ENCODE measurements around the gene PATJ.

DNA sequence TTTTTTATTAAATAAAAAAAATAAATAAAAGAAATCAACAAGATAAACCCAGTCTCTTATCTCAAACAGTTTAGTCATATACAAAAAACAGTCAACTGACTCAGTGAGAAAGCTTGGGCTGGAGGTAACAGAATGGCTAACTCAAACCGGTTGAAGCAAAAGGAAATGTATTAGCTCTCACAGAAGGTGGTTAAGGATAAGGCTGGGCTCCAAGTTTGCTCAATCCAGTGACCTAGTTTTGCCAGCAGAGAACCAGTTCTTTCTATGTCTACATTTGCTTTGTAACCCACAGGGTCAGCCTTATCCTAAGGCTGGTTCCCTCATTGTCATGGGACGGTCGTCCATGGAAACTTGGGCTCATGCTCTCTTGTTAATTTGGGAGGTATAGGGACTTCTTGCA is 307.9 kb downstream of the PATJ start:
- TF ChIP-seq, protein P1, sequence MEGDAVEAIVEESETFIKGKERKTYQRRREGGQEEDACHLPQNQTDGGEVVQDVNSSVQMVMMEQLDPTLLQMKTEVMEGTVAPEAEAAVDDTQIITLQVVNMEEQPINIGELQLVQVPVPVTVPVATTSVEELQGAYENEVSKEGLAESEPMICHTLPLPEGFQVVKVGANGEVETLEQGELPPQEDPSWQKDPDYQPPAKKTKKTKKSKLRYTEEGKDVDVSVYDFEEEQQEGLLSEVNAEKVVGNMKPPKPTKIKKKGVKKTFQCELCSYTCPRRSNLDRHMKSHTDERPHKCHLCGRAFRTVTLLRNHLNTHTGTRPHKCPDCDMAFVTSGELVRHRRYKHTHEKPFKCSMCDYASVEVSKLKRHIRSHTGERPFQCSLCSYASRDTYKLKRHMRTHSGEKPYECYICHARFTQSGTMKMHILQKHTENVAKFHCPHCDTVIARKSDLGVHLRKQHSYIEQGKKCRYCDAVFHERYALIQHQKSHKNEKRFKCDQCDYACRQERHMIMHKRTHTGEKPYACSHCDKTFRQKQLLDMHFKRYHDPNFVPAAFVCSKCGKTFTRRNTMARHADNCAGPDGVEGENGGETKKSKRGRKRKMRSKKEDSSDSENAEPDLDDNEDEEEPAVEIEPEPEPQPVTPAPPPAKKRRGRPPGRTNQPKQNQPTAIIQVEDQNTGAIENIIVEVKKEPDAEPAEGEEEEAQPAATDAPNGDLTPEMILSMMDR (IDR thresholded peaks at IDR 0.05), result no peak
- TF ChIP-seq ATF1 (CRISPR knock-in tag; IDR thresholded peaks at IDR 0.05), result no peak
- TF ChIP-seq, protein P2, sequence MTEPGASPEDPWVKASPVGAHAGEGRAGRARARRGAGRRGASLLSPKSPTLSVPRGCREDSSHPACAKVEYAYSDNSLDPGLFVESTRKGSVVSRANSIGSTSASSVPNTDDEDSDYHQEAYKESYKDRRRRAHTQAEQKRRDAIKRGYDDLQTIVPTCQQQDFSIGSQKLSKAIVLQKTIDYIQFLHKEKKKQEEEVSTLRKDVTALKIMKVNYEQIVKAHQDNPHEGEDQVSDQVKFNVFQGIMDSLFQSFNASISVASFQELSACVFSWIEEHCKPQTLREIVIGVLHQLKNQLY (CRISPR knock-in tag; IDR thresholded peaks at IDR 0.05), result no peak
- TF ChIP-seq KAT7 (CRISPR knock-in tag; IDR thresholded peaks at IDR 0.05; ENCODE audit: borderline replicate concordance), result no peak
- TF ChIP-seq, protein P3, sequence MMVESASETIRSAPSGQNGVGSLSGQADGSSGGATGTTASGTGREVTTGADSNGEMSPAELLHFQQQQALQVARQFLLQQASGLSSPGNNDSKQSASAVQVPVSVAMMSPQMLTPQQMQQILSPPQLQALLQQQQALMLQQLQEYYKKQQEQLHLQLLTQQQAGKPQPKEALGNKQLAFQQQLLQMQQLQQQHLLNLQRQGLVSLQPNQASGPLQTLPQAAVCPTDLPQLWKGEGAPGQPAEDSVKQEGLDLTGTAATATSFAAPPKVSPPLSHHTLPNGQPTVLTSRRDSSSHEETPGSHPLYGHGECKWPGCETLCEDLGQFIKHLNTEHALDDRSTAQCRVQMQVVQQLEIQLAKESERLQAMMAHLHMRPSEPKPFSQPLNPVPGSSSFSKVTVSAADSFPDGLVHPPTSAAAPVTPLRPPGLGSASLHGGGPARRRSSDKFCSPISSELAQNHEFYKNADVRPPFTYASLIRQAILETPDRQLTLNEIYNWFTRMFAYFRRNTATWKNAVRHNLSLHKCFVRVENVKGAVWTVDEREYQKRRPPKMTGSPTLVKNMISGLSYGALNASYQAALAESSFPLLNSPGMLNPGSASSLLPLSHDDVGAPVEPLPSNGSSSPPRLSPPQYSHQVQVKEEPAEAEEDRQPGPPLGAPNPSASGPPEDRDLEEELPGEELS (CRISPR knock-in tag; IDR thresholded peaks at IDR 0.05), result no peak
- TF ChIP-seq, protein P4, sequence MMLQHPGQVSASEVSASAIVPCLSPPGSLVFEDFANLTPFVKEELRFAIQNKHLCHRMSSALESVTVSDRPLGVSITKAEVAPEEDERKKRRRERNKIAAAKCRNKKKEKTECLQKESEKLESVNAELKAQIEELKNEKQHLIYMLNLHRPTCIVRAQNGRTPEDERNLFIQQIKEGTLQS (CRISPR knock-in tag; conservative IDR thresholded peaks at IDR 0.05), result no peak
- no peak for TF ChIP-seq GABPB1 (CRISPR knock-in tag; IDR thresholded peaks at IDR 0.05)
- TF ChIP-seq, protein P5, sequence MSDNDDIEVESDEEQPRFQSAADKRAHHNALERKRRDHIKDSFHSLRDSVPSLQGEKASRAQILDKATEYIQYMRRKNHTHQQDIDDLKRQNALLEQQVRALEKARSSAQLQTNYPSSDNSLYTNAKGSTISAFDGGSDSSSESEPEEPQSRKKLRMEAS (CRISPR knock-in tag; IDR thresholded peaks at IDR 0.05), result no peak
- TF ChIP-seq ELF4 (CRISPR knock-in tag; IDR thresholded peaks at IDR 0.05; ENCODE audit: low read depth), result no peak
- no peak for TF ChIP-seq JUN (CRISPR knock-in tag; IDR thresholded peaks at IDR 0.05)
- TF ChIP-seq SP1 (CRISPR knock-in tag; conservative IDR thresholded peaks at IDR 0.05), result no peak

All from WTC11 (cell line).